SK-N-SH (cell line): ENCODE data around the gene MARCHF4. TPM values are rescaled to one million over a fixed set of nuclear protein-coding genes. Genes with fewer than 3 reads are reported as not detected.

Experiments used
- CTCF ChIA-PET: fragments of 300-600, 350-600 bp; formaldehyde crosslinking; extraction: SDS; loops from one replicate; lab custom pipeline; 2021; lab: Yijun Ruan, JAX
- POLR2A ChIA-PET: fragments of 350-600 bp; sonication (Branson Sonifier 250); formaldehyde crosslinking; extraction: SDS; loops from one replicate; lab custom pipeline; 2020; ENCODE audit warnings: antibody characterized with exemption, inconsistent platforms; lab: Yijun Ruan, JAX
- DNase-seq: peaks from one replicate; pipeline ENCODE4 v3.0.0; 2012
- H2AFZ ChIP-seq: fragments of 200-600 bp; sonication (generic); 2 replicates; pipeline ENCODE4 v1.8.1; 2016; ENCODE audit warnings: antibody characterized with exemption, mild to moderate bottlenecking, low read depth
- H3F3A ChIP-seq: fragments of 200-600 bp; sonication (generic); replicated peaks from 2 replicates; pipeline ENCODE3; 2016; ENCODE audit warnings: antibody characterized with exemption, mild to moderate bottlenecking; ENCODE audit not compliant: insufficient read depth
- H3K27ac ChIP-seq, 2 experiments: fragments of 200-500 bp in 1 of 2; fragments of 200-600 bp in 1 of 2; sonication (Bioruptor generic) in 1 of 2; sonication (generic), shearing (Covaris generic) in 1 of 2; 2 replicates each; pipeline versions ENCODE4 v1.5.1 to v1.6.1; 2014 to 2016; ENCODE audit warnings: low read depth in 2 of 2, inconsistent platforms in 1 of 2, low read length in 1 of 2, mild to moderate bottlenecking in 1 of 2, mixed read lengths in 1 of 2
- H3K27me3 ChIP-seq: fragments of 200-600 bp; sonication (generic), shearing (Covaris generic); 2 replicates; pipeline ENCODE4 v1.6.1; 2016; ENCODE audit warnings: mixed run types; ENCODE audit not compliant: insufficient read depth
- H3K36me3 ChIP-seq, 2 experiments: fragments of 200-500 bp in 1 of 2; fragments of 200-600 bp in 1 of 2; sonication (Bioruptor generic) in 1 of 2; sonication (generic) in 1 of 2; replicated peaks in 1 of 2; 2 replicates each; pipeline versions ENCODE3 to v1.5.1; 2014 to 2016; ENCODE audit warnings: low read length in 1 of 2, mild to moderate bottlenecking in 1 of 2; ENCODE audit not compliant: insufficient read depth in 2 of 2, control insufficient read depth in 1 of 2
- H3K4me1 ChIP-seq, 2 experiments: fragments of 200-500 bp in 1 of 2; fragments of 200-600 bp in 1 of 2; sonication (Bioruptor generic) in 1 of 2; sonication (generic), shearing (Covaris generic) in 1 of 2; 2 replicates each; pipeline versions ENCODE4 v1.5.1 to v1.6.1; 2014 to 2016; ENCODE audit warnings: low read depth in 1 of 2, low read length in 1 of 2, mixed run types in 1 of 2; ENCODE audit not compliant: insufficient read depth in 2 of 2, control insufficient read depth in 1 of 2
- H3K4me2 ChIP-seq: fragments of 200-600 bp; sonication (generic), shearing (Covaris generic); 2 replicates; pipeline ENCODE4 v1.6.1; 2017; ENCODE audit warnings: mixed run types
- H3K4me3 ChIP-seq, 2 experiments: fragments of 200-500 bp in 1 of 2; fragments of 200-600 bp in 1 of 2; sonication (Bioruptor generic) in 1 of 2; sonication (generic), shearing (Covaris generic) in 1 of 2; 2 replicates each; pipeline versions ENCODE4 v1.5.1 to v1.8.1; 2014 to 2016; ENCODE audit warnings: low read depth in 2 of 2, inconsistent platforms in 1 of 2, low read length in 1 of 2, mild to moderate bottlenecking in 1 of 2, mixed read lengths in 1 of 2, moderate library complexity in 1 of 2
- H3K79me2 ChIP-seq: fragments of 200-600 bp; sonication (generic); 2 replicates; pipeline ENCODE4 v1.8.1; 2017; ENCODE audit warnings: mild to moderate bottlenecking; ENCODE audit not compliant: insufficient read depth
- H3K9ac ChIP-seq: fragments of 200-600 bp; sonication (generic); 2 replicates; pipeline ENCODE4 v1.6.1; 2017; ENCODE audit warnings: mixed run types
- H3K9me2 ChIP-seq: fragments of 200-600 bp; sonication (generic); 2 replicates; pipeline ENCODE4 v1.6.1; 2017; ENCODE audit warnings: mixed run types
- H3K9me3 ChIP-seq: fragments of 200-600 bp; sonication (generic); 2 replicates; pipeline ENCODE4 v1.6.1; 2017; ENCODE audit warnings: mixed run types, mild to moderate bottlenecking, moderate library complexity
- H4K20me1 ChIP-seq: fragments of 200-600 bp; sonication (generic); 2 replicates; pipeline ENCODE4 v1.6.1; 2017; ENCODE audit warnings: mild to moderate bottlenecking, mixed run types; ENCODE audit not compliant: insufficient read depth
- CHD2 ChIP-seq: fragments of 150-350 bp; IDR thresholded peaks from 2 replicates; pipeline ENCODE4 v1.6.1; 2018; ENCODE audit warnings: low read length; ENCODE audit not compliant: partially characterized antibody
- ELF1 ChIP-seq: IDR thresholded peaks from 2 replicates; pipeline ENCODE4 v1.4.0; 2012
- EP300 ChIP-seq, 2 experiments: IDR thresholded peaks; 2 replicates each; pipeline versions ENCODE4 v1.4.0 to v1.6.1; 2012; ENCODE audit warnings: borderline replicate concordance in 1 of 2, low read depth in 1 of 2, low read length in 1 of 2
- EZH2phosphoT487 ChIP-seq: fragments of 200-600 bp; sonication (generic); IDR thresholded peaks from 2 replicates; pipeline ENCODE4 v1.6.1; 2017; ENCODE audit warnings: low read depth, mixed run types, mild to moderate bottlenecking, antibody characterized with exemption, moderate library complexity, borderline replicate concordance
- FOSL2 ChIP-seq: IDR thresholded peaks from 2 replicates; pipeline ENCODE4 v1.4.0; 2012; ENCODE audit warnings: low read depth, mild to moderate bottlenecking, moderate library complexity, borderline replicate concordance
- FOXJ3 ChIP-seq: sonication (generic); formaldehyde crosslinking; IDR thresholded peaks from 2 replicates; pipeline ENCODE4 v1.5.1; 2020; ENCODE audit warnings: mild to moderate bottlenecking, missing genetic modification reagents
- GABPA ChIP-seq: IDR thresholded peaks from 2 replicates; pipeline ENCODE4 v1.4.0; 2012; ENCODE audit warnings: low read depth, mild to moderate bottlenecking
- JUND ChIP-seq: IDR thresholded peaks from 2 replicates; pipeline ENCODE4 v1.4.0; 2012
- MEF2A ChIP-seq: IDR thresholded peaks from 2 replicates; pipeline ENCODE4 v1.4.0; 2012; ENCODE audit warnings: low read depth, borderline replicate concordance
- PBX3 ChIP-seq: IDR thresholded peaks from 2 replicates; pipeline ENCODE4; 2012
- POLR2AphosphoS5 ChIP-seq: IDR thresholded peaks from 2 replicates; pipeline ENCODE4 v1.6.1; 2012; ENCODE audit warnings: low read depth, low read length
- RCOR1 ChIP-seq: fragments of 150-350 bp; IDR thresholded peaks from 2 replicates; pipeline ENCODE4 v1.6.1; 2017; ENCODE audit warnings: antibody characterized with exemption, low read length
- REST ChIP-seq: IDR thresholded peaks from 2 replicates; pipeline ENCODE4 v1.6.1; 2012; ENCODE audit warnings: mild to moderate bottlenecking, low read depth, low read length, moderate library complexity
- RFX5 ChIP-seq: IDR thresholded peaks from 2 replicates; pipeline ENCODE4 v1.6.1; 2012; ENCODE audit warnings: mild to moderate bottlenecking, improper control_type of control experiment, low read length
- SIN3A ChIP-seq: IDR thresholded peaks from 2 replicates; pipeline ENCODE4 v1.6.1; 2012; ENCODE audit warnings: low read depth, mild to moderate bottlenecking, low read length, moderate library complexity, borderline replicate concordance
- SMC3 ChIP-seq: IDR thresholded peaks from 2 replicates; pipeline ENCODE4 v1.6.1; 2012; ENCODE audit warnings: low read depth, low read length, improper control_type of control experiment
- TAF1 ChIP-seq: IDR thresholded peaks from 2 replicates; pipeline ENCODE4 v1.6.1; 2012; ENCODE audit warnings: low read depth, mild to moderate bottlenecking, low read length, moderate library complexity, borderline replicate concordance
- TCF12 ChIP-seq: IDR thresholded peaks from 2 replicates; pipeline ENCODE4 v1.4.0; 2012
- USF1 ChIP-seq: IDR thresholded peaks from 2 replicates; pipeline ENCODE4 v1.4.0; 2012; ENCODE audit warnings: low read depth, borderline replicate concordance
- USF2 ChIP-seq: fragments of 150-350 bp; IDR thresholded peaks from 2 replicates; pipeline ENCODE4 v1.6.1; 2017; ENCODE audit warnings: antibody characterized with exemption, low read length, low read depth, borderline replicate concordance
- ZBTB33 ChIP-seq: IDR thresholded peaks from 2 replicates; pipeline ENCODE4 v1.4.0; 2012; ENCODE audit warnings: low read depth, borderline replicate concordance
- WGBS: methylation state at CpG from one replicate; pipeline ENCODE4 v1.1.6; 2017; ENCODE audit warnings: low lambda C conversion rate; 5-methylcytosine and 5-hydroxymethylcytosine counted together
- polyA plus RNA-seq, 3 experiments: library from polyadenylated mRNA; depleted of rRNA; stranded (reverse); fragments of >200 nt; gene quantifications; 2 replicates each; pipeline ENCODE4 v1.2.3, GENCODE V29; 2012

MARCHF4 gene
- polyA plus RNA-seq, 1 of the 3 experiments (the other 2 are of a cell fraction), result 7.6 TPM

GRCh38 chr2:216345846-216346245 lies 26.4 kb downstream of the MARCHF4 start:
- Histone ChIP-seq H3K9me2 (no peaks in the 10 kb centered on the region), H3F3A (peaks cover 8% of the 10 kb centered on the region), H2AFZ (no peak overlapping the region), H3K9ac (no peak overlapping the region), H4K20me1 (peaks cover 8% of the 10 kb centered on the region; the same call in 1 of the 2 replicates), H3K27me3 (no peaks in the 10 kb centered on the region), H3K4me1 (peaks cover 18 to 36% of the 10 kb centered on the region in 2 experiments; a peak in 3 of 4 replicates), H3K79me2 (peaks cover 90% of the 10 kb centered on the region; the same call in 1 of the 2 replicates), H3K27ac (no peak overlapping the region), H3K9me3 (no peaks in the 10 kb centered on the region), H3K4me3 (no peak overlapping the region), H3K36me3 (no peaks in the 10 kb centered on the region), H3K4me2 (no peak overlapping the region)
- POLR2A ChIA-PET, result no interaction called here
- WGBS, result 71% methylated on average over 3 of the region's 3 CpGs
- TF ChIP-seq TAF1, result no peak
- TF ChIP-seq USF1, result no peak
- TF ChIP-seq SMC3, result no peak
- TF ChIP-seq RCOR1, result no peak
- no peak for TF ChIP-seq EZH2phosphoT487
- TF ChIP-seq GABPA, result no peak
- no peak for TF ChIP-seq TCF12
- no peak for TF ChIP-seq POLR2AphosphoS5
- no peak for TF ChIP-seq MEF2A
- no peak for DNase-seq
- CTCF ChIA-PET, result no interaction called here

GRCh38 chr2:216344950-216345300 lies 27.4 kb downstream of the MARCHF4 start:
- no peak overlapping the region for H3K4me2 ChIP-seq
- H3K9me2 ChIP-seq, result no peaks in the 10 kb centered on the region
- H3K4me3 ChIP-seq, result no peak overlapping the region
- H3K27ac ChIP-seq, result no peak overlapping the region
- ChIA-PET POLR2A (no interaction called here), CTCF (no interaction called here)
- WGBS, result 94% methylated on average over 4 of the region's 4 CpGs
- no peak overlapping the region for H3K9ac ChIP-seq
- peaks cover 88% of the 10 kb centered on the region; the same call in 1 of the 2 replicates for H3K79me2 ChIP-seq
- peaks cover 4% of the 10 kb centered on the region for H3F3A ChIP-seq
- H3K4me1 ChIP-seq, result peaks cover 21 to 45% of the 10 kb centered on the region in 2 experiments; a peak in 3 of 4 replicates
- H2AFZ ChIP-seq, result no peak overlapping the region
- H3K9me3 ChIP-seq, result no peaks in the 10 kb centered on the region
- H3K36me3 ChIP-seq, result no peaks in the 10 kb centered on the region
- peaks cover 8% of the 10 kb centered on the region; the same call in 1 of the 2 replicates for H4K20me1 ChIP-seq
- DNase-seq, result no peak
- H3K27me3 ChIP-seq, result no peaks in the 10 kb centered on the region
- no peak for TF ChIP-seq RCOR1
- TF ChIP-seq GABPA, result no peak
- no peak for TF ChIP-seq SIN3A
- TF ChIP-seq EZH2phosphoT487, result no peak
- TF ChIP-seq REST, result no peak
- TF ChIP-seq RFX5, result no peak
- TF ChIP-seq USF2, result no peak
- no peak for TF ChIP-seq ELF1
- no peak for TF ChIP-seq FOSL2
- TF ChIP-seq POLR2AphosphoS5, result no peak
- no peak for TF ChIP-seq JUND
- no peak for TF ChIP-seq CHD2
- TF ChIP-seq ZBTB33, result no peak
- TF ChIP-seq MEF2A, result no peak
- no peak for TF ChIP-seq EP300 (IDR thresholded peaks at IDR 0.05; ENCODE audit: borderline replicate concordance in 1 of 2, low read depth in 1 of 2, low read length in 1 of 2)
- TF ChIP-seq FOXJ3, result no peak
- TF ChIP-seq PBX3, result no peak
